A549 (cell line): ENCODE results near the gene PTPRA. TPM values are rescaled to one million over a fixed set of nuclear protein-coding genes. Genes with fewer than 3 reads are reported as not detected.
"Not testable (repeated sequence)": the region's sequence is repeated elsewhere in the genome, so short reads cannot be mapped to it uniquely, and the experiment has no call there.

Source experiments
- ATAC-seq, 2 experiments: fragments of 200-7000 bp in 1 of 2; fragments of >200 bp in 1 of 2; cut with Nextera tagmentation in 1 of 2; cut with Tn5 transposase in 1 of 2; 3 replicates each; pipeline versions ENCODE4 v1.8.0 to v1.9.1; 2018 to 2020; ENCODE audit warnings: mild to moderate bottlenecking in 1 of 2, moderate library complexity in 1 of 2
- CTCF ChIA-PET: fragments of 300-600 bp; sonication (Branson Sonifier 250); formaldehyde crosslinking; extraction: SDS; loops from one replicate; lab custom pipeline; 2021; ENCODE audit warnings: antibody characterized with exemption, inconsistent platforms; lab: Yijun Ruan, JAX
- POLR2A ChIA-PET: fragments of 350-600 bp; formaldehyde crosslinking; extraction: SDS; loops from one replicate; lab custom pipeline; 2021; ENCODE audit warnings: antibody characterized with exemption, inconsistent platforms; lab: Yijun Ruan, JAX
- DNase-seq, 2 experiments: peaks; one replicate each; pipeline versions ENCODE4 v3.0.0 to v3.0.0-alpha.2; 2011 to 2016; ENCODE audit warnings: low read depth in 1 of 2, low spot score in 1 of 2
- FAIRE-seq: peaks from 2 replicates; lab custom pipeline; 2011; peaks lifted over from hg19 to GRCh38; lab: Jason Lieb, UNC
- H3K27ac ChIP-seq, 2 experiments: fragments of >200 bp; sonication (Bioruptor Twin); formaldehyde crosslinking; 3 replicates each; pipeline ENCODE4 v1.5.1; 2016 to 2017
- H3K4me1 ChIP-seq: fragments of >200 bp; sonication (Bioruptor Twin); formaldehyde crosslinking; 3 replicates; pipeline ENCODE4 v1.6.1; 2016
- H3K4me2 ChIP-seq: fragments of >200 bp; sonication (Bioruptor Twin); formaldehyde crosslinking; 3 replicates; pipeline ENCODE4 v1.6.1; 2016
- H3K4me3 ChIP-seq: fragments of >200 bp; sonication (Bioruptor Twin); formaldehyde crosslinking; 3 replicates; pipeline ENCODE4 v1.5.1; 2016
- H3K9me3 ChIP-seq: fragments of >200 bp; sonication (Bioruptor Twin); formaldehyde crosslinking; 3 replicates; pipeline ENCODE4 v1.6.1; 2016
- ATOH8 ChIP-seq: fragments of 250-450 bp; sonication (Bioruptor Pico); IDR thresholded peaks from 2 replicates; pipeline ENCODE4 v1.5.0; 2020; ENCODE audit warnings: low read depth, mild to moderate bottlenecking, moderate library complexity
- CBX8 ChIP-seq: fragments of 200-600 bp; sonication (generic); IDR thresholded peaks from 2 replicates; pipeline ENCODE4 v1.6.1; 2016
- CEBPB ChIP-seq, 2 experiments: fragments of >200 bp in 1 of 2; sonication (Bioruptor Twin) in 1 of 2; formaldehyde crosslinking in 1 of 2; IDR thresholded peaks; 2 replicates each; pipeline ENCODE4 v1.6.1; 2012 to 2016
- EP300 ChIP-seq, 2 experiments: fragments of >200 bp; sonication (Bioruptor Twin); formaldehyde crosslinking; IDR thresholded peaks; 2 replicates in 1 of 2; 3 replicates in 1 of 2; pipeline ENCODE4 v1.6.1; 2016 to 2017
- FOSB ChIP-seq: fragments of 250-450 bp; sonication (Bioruptor Pico); IDR thresholded peaks from 2 replicates; pipeline ENCODE4 v1.5.0; 2020; ENCODE audit warnings: mild to moderate bottlenecking, moderate library complexity
- FOSL2 ChIP-seq, 2 experiments: fragments of 450-650 bp in 1 of 2; fragments of >200 bp in 1 of 2; sonication (Bioruptor Twin) in 1 of 2; formaldehyde crosslinking; IDR thresholded peaks; 2 replicates each; pipeline versions ENCODE4 v1.5.0 to v1.6.1; 2016 to 2020; ENCODE audit warnings: mild to moderate bottlenecking in 1 of 2, moderate library complexity in 1 of 2
- HDAC2 ChIP-seq: fragments of 200-600 bp; sonication (generic); IDR thresholded peaks from 2 replicates; pipeline ENCODE4 v1.6.1; 2016
- HMGXB4 ChIP-seq: fragments of 250-450 bp; sonication (Bioruptor Pico); IDR thresholded peaks from 2 replicates; pipeline ENCODE4 v1.5.0; 2021; ENCODE audit warnings: mild to moderate bottlenecking, moderate library complexity, borderline replicate concordance
- HOXA7 ChIP-seq: fragments of 250-450 bp; sonication (Bioruptor Pico); IDR thresholded peaks from 2 replicates; pipeline ENCODE4 v1.5.0; 2020; ENCODE audit warnings: mild to moderate bottlenecking, moderate library complexity
- KDM1A ChIP-seq: fragments of 200-600 bp; sonication (generic); IDR thresholded peaks from 2 replicates; pipeline ENCODE4 v1.6.1; 2016; ENCODE audit warnings: low read depth, mild to moderate bottlenecking
- NR3C1 ChIP-seq: fragments of >200 bp; sonication (Bioruptor Twin); formaldehyde crosslinking; IDR thresholded peaks from 3 replicates; pipeline ENCODE4 v1.6.1; 2017
- POLR2A ChIP-seq: IDR thresholded peaks from 2 replicates; pipeline ENCODE4 v1.6.1; 2012; ENCODE audit warnings: mild to moderate bottlenecking, low read length
- POLR2AphosphoS2 ChIP-seq: conservative IDR thresholded peaks from 2 replicates; pipeline ENCODE4 v1.6.1; 2012; ENCODE audit warnings: low read length, improper control_type of control experiment, inconsistent platforms
- RAD21 ChIP-seq, 2 experiments: fragments of >200 bp in 1 of 2; sonication (Bioruptor Twin) in 1 of 2; formaldehyde crosslinking in 1 of 2; IDR thresholded peaks in 1 of 2; conservative IDR thresholded peaks in 1 of 2; 2 replicates in 1 of 2; 3 replicates in 1 of 2; pipeline ENCODE4 v1.6.1; 2012 to 2018; ENCODE audit warnings: inconsistent platforms in 1 of 2
- REST ChIP-seq: fragments of 200-600 bp; sonication (generic); IDR thresholded peaks from 2 replicates; pipeline ENCODE4 v1.6.1; 2016; ENCODE audit warnings: antibody characterized with exemption, mild to moderate bottlenecking, moderate library complexity
- SMC3 ChIP-seq: fragments of >200 bp; sonication (Bioruptor Twin); formaldehyde crosslinking; IDR thresholded peaks from 3 replicates; pipeline ENCODE4 v1.6.1; 2018; ENCODE audit warnings: inconsistent platforms
- USF2 ChIP-seq: fragments of 450-650 bp; IDR thresholded peaks from 2 replicates; pipeline ENCODE4 v1.6.1; 2014; ENCODE audit warnings: antibody characterized with exemption
- ZSCAN20 ChIP-seq: fragments of 250-450 bp; sonication (Bioruptor Pico); IDR thresholded peaks from 2 replicates; pipeline ENCODE4 v1.8.0; 2022; ENCODE audit warnings: mild to moderate bottlenecking, moderate library complexity
- WGBS: methylation state at CpG from one replicate; pipeline ENCODE4 v1.1.6; 2017; ENCODE audit errors: missing lambda C conversion rate; 5-methylcytosine and 5-hydroxymethylcytosine counted together
- polyA plus RNA-seq, 4 experiments: library from polyadenylated mRNA; depleted of rRNA in 3 of 4; stranded (reverse); fragments of >200 nt; fragmentation: RNase III in 1 of 4; extraction: RNeasy Plus Mini Kit Qiagen cat#74134 plus additional on column Dnase treatment in 1 of 4; gene quantifications; 2 replicates in 3 of 4; 3 replicates in 1 of 4; pipeline ENCODE4 v1.2.3, GENCODE V29; 2011 to 2017

Gene PTPRA
- polyA plus RNA-seq, 2 of the 4 experiments (the other 2 are of a cell fraction): 29.2 to 83.2 TPM

- ATAC-seq: no peak
- ChIA-PET CTCF (interaction anchor here (0.6 to 6.4 kb wide), 3 partner anchors 19 to 116 kb away, joined by 3 to 45 read pairs (median 4); no protein-coding TSS in a partner anchor), POLR2A (no interaction called here)
- no peak overlapping the region for H3K4me2 ChIP-seq
- H3K27ac ChIP-seq: no peak overlapping the region
- TF ChIP-seq ZSCAN20 (CRISPR knock-in tag) (no peak), SMC3 (no peak), CEBPB (IDR thresholded peaks at IDR 0.05) (no peak), USF2 (no peak), ATOH8 (CRISPR knock-in tag) (no peak), POLR2AphosphoS2 (no peak), POLR2A (no peak), HOXA7 (CRISPR knock-in tag) (no peak)
- 85% methylated on average over 22 of the region's 22 CpGs for WGBS
- no peak for FAIRE-seq
- H3K9me3 ChIP-seq: no peaks in the 10 kb centered on the region
- peaks cover 9% of the 10 kb centered on the region for H3K4me1 ChIP-seq
- DNase-seq: no peak
- H3K4me3 ChIP-seq: no peak overlapping the region
Observed at GRCh38 chr20:3072530-3073250, 199.4 kb downstream of the PTPRA start.

DNA sequence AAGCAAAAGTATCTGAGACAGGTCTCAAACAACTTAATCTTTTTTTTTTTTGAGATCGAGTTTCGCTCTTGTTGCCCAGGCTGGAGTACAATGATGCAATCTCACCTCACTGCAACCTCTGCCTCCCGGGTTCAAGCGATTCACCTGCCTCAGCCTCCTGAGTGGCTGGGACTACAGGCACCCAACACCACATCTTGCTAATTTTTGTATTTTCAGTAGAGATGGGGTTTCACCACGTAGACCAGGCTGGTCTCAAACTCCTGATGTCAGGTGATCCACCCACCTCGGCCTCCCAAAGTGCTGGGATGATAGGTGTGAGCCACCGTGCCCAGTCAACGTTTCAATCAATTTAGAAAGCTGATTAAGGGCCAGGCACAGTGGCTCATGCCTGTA lies 200.0 kb downstream of the PTPRA start:
- H3K4me2 ChIP-seq, H3K4me3 ChIP-seq, ATAC-seq, H3K4me1 ChIP-seq, DNase-seq, H3K27ac ChIP-seq, H3K9me3 ChIP-seq, POLR2A ChIA-PET, FAIRE-seq: not testable (repeated sequence)
- WGBS: 81% methylated on average over 8 of the region's 8 CpGs
- CTCF ChIA-PET: interaction anchor here (0.6 to 6.4 kb wide), 4 partner anchors 20 to 115 kb away, joined by 3 to 45 read pairs (median 4); no protein-coding TSS in a partner anchor

DNA sequence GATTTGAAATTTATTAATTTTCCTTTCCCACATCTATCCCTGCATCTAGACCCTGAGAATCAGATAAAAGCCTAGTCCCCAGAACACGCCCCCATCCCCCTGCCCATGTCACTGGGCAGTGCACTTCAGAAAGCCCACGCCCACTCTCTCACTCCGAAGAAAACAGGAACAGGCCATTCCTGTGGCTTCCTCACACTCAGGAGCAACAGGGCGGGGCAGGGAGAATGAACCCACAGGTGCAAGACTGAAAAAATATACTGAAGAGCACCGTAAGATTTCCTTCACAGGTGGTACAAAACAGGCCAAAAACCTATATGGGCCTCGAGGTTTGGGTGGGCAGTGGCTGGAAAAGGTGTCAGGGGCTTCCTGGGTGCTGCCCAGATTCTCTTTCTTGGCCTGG lies 201.5 kb downstream of the PTPRA start:
- 53% methylated on average over 6 of the region's 6 CpGs for WGBS
- H3K4me3 ChIP-seq: no peak overlapping the region
- H3K27ac ChIP-seq: no peak overlapping the region
- no peak for ATAC-seq
- ChIA-PET CTCF (interaction anchor here (0.6 to 6.4 kb wide), 6 partner anchors 11 to 232 kb away, joined by 3 to 45 read pairs (median 4); no protein-coding TSS in a partner anchor), POLR2A (no interaction called here)
- no peaks in the 10 kb centered on the region for H3K4me1 ChIP-seq
- no peak for TF ChIP-seq RAD21 (conservative IDR thresholded peaks at IDR 0.05 in 1 of 2, IDR thresholded peaks at IDR 0.05 in 1 of 2)
- no peak for TF ChIP-seq KDM1A
- no peak for TF ChIP-seq HMGXB4 (CRISPR knock-in tag)
- TF ChIP-seq NR3C1: no peak
- no peak for TF ChIP-seq ATOH8 (CRISPR knock-in tag)
- TF ChIP-seq EP300 (IDR thresholded peaks at IDR 0.05): no peak
- no peak for TF ChIP-seq REST
- no peak for TF ChIP-seq FOSL2 (IDR thresholded peaks at IDR 0.05)
- no peak for TF ChIP-seq FOSL2 (CRISPR knock-in tag; IDR thresholded peaks at IDR 0.05)
- no peak for TF ChIP-seq FOSB (CRISPR knock-in tag)
- TF ChIP-seq SMC3: no peak
- TF ChIP-seq CBX8: no peak
- no peak for TF ChIP-seq HDAC2
- TF ChIP-seq, all 56 proteins: peak for 0
- H3K9me3 ChIP-seq: no peaks in the 10 kb centered on the region
- H3K4me2 ChIP-seq: no peak overlapping the region
- DNase-seq: no peak
- no peak for FAIRE-seq
